GM06990 (cell line): ENCODE results near the gene RAG1.

Experiments
- DNase-seq: peaks from one replicate; pipeline ENCODE4 v3.0.0-alpha.2; 2011; ENCODE audit not compliant: insufficient read length; ENCODE audit errors: extremely low read depth
- H3K27me3 ChIP-seq: replicated peaks from 2 replicates; pipeline ENCODE4 v1.6.0; 2011; ENCODE audit warnings: low read length; ENCODE audit not compliant: control insufficient read depth, insufficient read depth
- H3K36me3 ChIP-seq: 2 replicates; pipeline ENCODE4 v1.5.1; 2011; ENCODE audit warnings: low read length; ENCODE audit not compliant: control insufficient read depth, insufficient read depth
- H3K4me3 ChIP-seq: replicated peaks from 2 replicates; pipeline ENCODE4 v1.5.1; 2011; ENCODE audit warnings: low read depth, mild to moderate bottlenecking, control low read depth, low read length
- TF ChIP-seq, protein P1 (sequence below): IDR thresholded peaks from 2 replicates; pipeline ENCODE4 v1.5.1; 2011; ENCODE audit warnings: low read length, control low read depth, mild to moderate bottlenecking, inconsistent platforms; ENCODE audit not compliant: insufficient read depth, poor library complexity, severe bottlenecking

Gene RAG1

DNA sequence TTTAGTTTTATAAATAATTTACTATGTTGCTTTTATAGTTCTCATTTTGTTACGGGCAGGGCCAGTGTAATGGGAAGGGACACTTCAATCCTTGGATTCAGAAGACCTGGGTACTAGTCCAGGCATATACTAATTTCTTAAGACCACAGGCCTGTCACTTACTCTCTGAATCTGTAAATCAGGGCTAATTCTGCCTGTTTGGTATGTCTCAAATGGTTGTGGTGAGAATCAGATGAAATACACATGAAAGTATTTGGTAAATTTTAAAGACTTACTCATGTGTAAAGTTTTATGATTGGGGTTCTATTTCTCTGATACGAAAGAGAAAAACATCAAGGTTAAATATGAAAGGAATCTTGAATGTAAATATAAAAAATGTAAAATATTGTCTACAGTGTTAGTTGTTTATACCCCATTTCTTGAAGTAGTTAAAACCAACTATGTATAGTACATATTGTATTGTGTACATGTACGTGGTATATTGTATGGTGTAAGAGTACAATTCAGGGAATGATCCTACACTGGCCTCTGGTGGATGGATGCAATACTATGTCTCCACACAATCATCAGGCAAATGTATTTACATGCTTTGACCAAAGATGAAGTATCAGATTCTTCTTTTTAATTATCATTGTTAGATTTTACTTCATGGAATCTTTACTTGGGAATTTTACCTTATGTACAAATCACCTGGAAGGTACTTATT, 54.8 kb downstream of the RAG1 start:
- no peaks in the 10 kb centered on the region for H3K27me3 ChIP-seq
- H3K36me3 ChIP-seq, result no peaks in the 10 kb centered on the region
- DNase-seq, result no peak
- TF ChIP-seq, protein P1, sequence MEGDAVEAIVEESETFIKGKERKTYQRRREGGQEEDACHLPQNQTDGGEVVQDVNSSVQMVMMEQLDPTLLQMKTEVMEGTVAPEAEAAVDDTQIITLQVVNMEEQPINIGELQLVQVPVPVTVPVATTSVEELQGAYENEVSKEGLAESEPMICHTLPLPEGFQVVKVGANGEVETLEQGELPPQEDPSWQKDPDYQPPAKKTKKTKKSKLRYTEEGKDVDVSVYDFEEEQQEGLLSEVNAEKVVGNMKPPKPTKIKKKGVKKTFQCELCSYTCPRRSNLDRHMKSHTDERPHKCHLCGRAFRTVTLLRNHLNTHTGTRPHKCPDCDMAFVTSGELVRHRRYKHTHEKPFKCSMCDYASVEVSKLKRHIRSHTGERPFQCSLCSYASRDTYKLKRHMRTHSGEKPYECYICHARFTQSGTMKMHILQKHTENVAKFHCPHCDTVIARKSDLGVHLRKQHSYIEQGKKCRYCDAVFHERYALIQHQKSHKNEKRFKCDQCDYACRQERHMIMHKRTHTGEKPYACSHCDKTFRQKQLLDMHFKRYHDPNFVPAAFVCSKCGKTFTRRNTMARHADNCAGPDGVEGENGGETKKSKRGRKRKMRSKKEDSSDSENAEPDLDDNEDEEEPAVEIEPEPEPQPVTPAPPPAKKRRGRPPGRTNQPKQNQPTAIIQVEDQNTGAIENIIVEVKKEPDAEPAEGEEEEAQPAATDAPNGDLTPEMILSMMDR, result peak; percentile 45
- H3K4me3 ChIP-seq, result no peak overlapping the region

DNA sequence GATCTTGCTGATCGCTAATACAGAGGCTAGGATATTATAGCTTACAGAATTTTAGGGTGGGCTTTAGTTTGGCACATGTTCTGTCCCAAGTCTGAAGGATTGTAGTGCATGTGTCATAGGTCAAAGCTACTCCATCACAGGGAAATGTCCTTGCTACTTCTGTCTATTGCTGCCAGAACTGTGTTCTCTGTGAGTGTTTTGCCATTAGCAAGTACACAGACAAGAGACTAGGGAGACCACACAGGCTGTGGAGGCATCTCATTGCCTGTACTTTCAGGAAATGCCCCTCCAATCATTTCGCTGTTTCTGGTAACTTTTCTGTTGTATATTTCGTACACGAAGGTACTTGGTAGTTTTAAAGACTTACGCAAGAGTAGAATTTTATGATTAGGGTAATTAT, 55.7 kb downstream of the RAG1 start:
- H3K27me3 ChIP-seq, result no peaks in the 10 kb centered on the region
- no peak overlapping the region for H3K4me3 ChIP-seq
- H3K36me3 ChIP-seq, result no peaks in the 10 kb centered on the region
- DNase-seq, result no peak
- TF ChIP-seq, protein P1, result no peak

DNA sequence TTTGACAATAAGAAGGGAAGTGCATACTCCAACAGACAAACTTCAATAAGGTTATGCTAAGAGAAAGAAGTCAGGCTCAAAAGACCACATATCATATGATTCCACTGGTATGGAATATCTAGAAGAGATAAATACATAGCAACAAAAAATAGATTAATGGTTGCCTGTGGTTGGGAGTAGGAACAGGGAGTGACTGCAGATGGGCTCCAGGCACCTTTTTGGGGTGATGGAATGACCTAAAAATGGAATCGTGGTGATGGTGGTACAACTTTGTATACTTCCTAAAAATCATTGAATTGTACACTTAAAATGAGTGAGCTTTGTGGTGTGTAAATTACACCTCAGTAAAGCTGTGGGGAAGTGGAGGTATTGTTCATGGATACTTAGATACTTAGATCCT, 59.2 kb downstream of the RAG1 start:
- TF ChIP-seq, protein P1, result no peak
- no peak overlapping the region for H3K4me3 ChIP-seq
- H3K27me3 ChIP-seq, result no peaks in the 10 kb centered on the region
- no peaks in the 10 kb centered on the region for H3K36me3 ChIP-seq
- DNase-seq, result no peak

DNA sequence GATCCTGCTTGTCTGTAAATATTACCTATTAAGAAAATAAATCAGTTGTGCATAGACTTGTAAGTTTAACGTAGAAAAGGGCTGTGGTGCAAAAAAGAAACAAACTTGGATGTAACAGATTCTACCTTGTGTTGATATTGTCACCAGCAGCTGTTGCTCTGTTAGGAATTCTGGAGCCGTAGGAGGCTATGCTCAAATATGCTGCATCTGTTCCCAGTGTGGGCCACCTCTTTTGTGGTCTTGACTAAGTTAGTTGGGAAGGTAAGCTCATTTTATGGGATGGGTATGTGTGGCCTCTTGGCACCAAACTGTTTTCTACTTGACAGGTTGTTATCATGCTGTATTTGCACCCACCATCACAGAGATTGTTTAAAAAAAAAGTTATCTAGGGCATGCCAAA, 59.7 kb downstream of the RAG1 start:
- TF ChIP-seq, protein P1, result no peak
- Histone ChIP-seq H3K4me3 (no peak overlapping the region), H3K36me3 (no peaks in the 10 kb centered on the region), H3K27me3 (no peaks in the 10 kb centered on the region)
- no peak for DNase-seq

DNA sequence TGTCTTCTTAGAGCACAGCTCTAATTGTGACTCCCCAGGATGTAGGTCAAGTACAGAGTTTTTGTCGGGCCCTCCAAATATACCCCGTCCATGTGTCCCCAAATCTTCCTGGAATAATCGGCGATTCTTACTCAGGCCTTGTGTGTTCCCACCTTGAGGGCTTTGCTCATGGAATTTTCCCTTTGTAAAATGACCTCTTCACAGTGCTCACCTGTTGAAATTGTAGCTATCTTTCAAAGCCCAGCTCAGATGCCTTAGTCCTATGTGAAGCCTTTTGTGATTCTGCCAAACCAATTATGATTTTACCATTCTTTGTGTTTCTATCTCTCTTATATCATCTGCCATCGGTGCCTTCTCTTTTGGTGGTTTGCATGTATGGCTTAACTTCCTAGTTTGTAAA, 60.3 kb downstream of the RAG1 start:
- no peak overlapping the region for H3K4me3 ChIP-seq
- H3K36me3 ChIP-seq, result no peaks in the 10 kb centered on the region
- DNase-seq, result no peak
- TF ChIP-seq, protein P1, result no peak
- H3K27me3 ChIP-seq, result no peaks in the 10 kb centered on the region

DNA sequence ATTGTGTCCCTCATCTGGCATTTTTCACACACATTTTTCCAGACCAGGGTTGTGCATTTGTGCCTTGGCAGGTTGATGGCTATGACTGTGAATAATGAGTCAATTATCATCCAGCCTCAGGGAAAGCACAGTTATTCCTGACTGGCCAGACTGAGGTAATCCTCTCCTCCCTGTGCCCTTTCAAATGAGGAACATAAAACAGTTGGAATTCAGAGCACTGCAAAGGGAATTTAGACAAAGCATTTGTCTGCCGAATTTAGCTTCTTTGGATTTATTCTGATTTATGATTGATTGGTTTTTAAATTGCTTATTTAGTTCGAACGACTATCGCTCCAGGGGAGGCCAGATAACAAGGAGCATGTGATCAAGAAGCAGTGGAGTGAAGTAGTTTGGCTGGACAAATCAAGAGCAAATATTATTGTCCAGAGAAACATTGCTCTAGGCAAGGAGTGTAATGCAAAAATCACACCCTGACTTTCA, 61.0 kb downstream of the RAG1 start:
- H3K27me3 ChIP-seq, result no peaks in the 10 kb centered on the region
- TF ChIP-seq, protein P1, result no peak
- no peaks in the 10 kb centered on the region for H3K36me3 ChIP-seq
- no peak for DNase-seq
- no peak overlapping the region for H3K4me3 ChIP-seq
